ENCODE measurements around the gene ZNF319. TPM values are rescaled to one million over a fixed set of nuclear protein-coding genes. Genes with fewer than 3 reads are reported as not detected.

The ZNF319 gene
- total and polyA plus RNA-seq, 10 of the 15 experiments (the other 5 are each of a cell fraction or from before 2014, with no cell fraction given) = 0.29 to 7.4 (median 1.7) TPM

GRCh38 chr16:58039829-58040495 lies 39.5 kb upstream of the ZNF319 start:
- RAD21 ChIA-PET (ENCODE audit: unreplicated experiment) = no interaction called here

More at GRCh38 chr16:58039829-58040495, 39.5 kb upstream of the ZNF319 start:
- in situ Hi-C loops (cut with MboI) (no loop called here), intact Hi-C loops (cut with micrococcal nuclease; ENCODE audit: unreplicated experiment) (no loop called here)
- TF ChIP-seq WRNIP1 (IDR thresholded peaks at IDR 0.05; ENCODE audit: borderline replicate concordance, low read depth, low read length) (no peak), ZBTB4 (CRISPR knock-in tag; IDR thresholded peaks at IDR 0.05) (no peak), ESRRA (IDR thresholded peaks at IDR 0.05; ENCODE audit: low read length) (no peak), CREM (IDR thresholded peaks at IDR 0.05; ENCODE audit: low read depth) (no peak)
- 78% methylated on average over 26 of the region's 26 CpGs for WGBS (ENCODE audit: insufficient coverage, insufficient replicate concordance, low lambda C conversion rate, missing lambda C conversion rate)
- no peak overlapping the region for H2AFZ ChIP-seq (ENCODE audit: control insufficient read depth, low read depth, low read length)
- ChIA-PET CTCF (no interaction called here), POLR2A (no interaction called here), SMC1A (ENCODE audit: uncharacterized antibody, unreplicated experiment) (no interaction called here)
- no peak for DNase-seq (ENCODE audit: low read depth, low spot score)
- no peak overlapping the region for H3K27ac ChIP-seq (ENCODE audit: control insufficient read depth, insufficient read depth)
- H3K9me3 ChIP-seq (replicated peaks; ENCODE audit: control insufficient read depth, insufficient read depth, low read length) = no peaks in the 10 kb centered on the region
- FAIRE-seq = no peak
- BruUV-seq (replicated peaks) = no TSS peak
- no peaks in the 10 kb centered on the region for H3K79me2 ChIP-seq (ENCODE audit: control insufficient read depth, insufficient read depth, low read length)
- H3K27me3 ChIP-seq (replicated peaks in 1 of 2; ENCODE audit: control insufficient read depth in 2 of 2, insufficient read depth in 2 of 2, low read length in 1 of 2) = no peaks in the 10 kb centered on the region; a peak in 1 of 4 replicates
- H3K36me3 ChIP-seq (ENCODE audit: control insufficient read depth in 2 of 2, insufficient read depth in 2 of 2, low read length in 1 of 2) = no peaks in the 10 kb centered on the region
- no peak for ATAC-seq
- no peak overlapping the region for H3K9ac ChIP-seq (ENCODE audit: control insufficient read depth, insufficient read depth, low read length)
- no peak overlapping the region for H3K4me2 ChIP-seq (ENCODE audit: control insufficient read depth, insufficient read depth)
- H3K4me3 ChIP-seq = no peak overlapping the region
- H3K4me1 ChIP-seq (ENCODE audit: control insufficient read depth, insufficient read depth, low read length) = no peaks in the 10 kb centered on the region
- no peaks in the 10 kb centered on the region for H4K20me1 ChIP-seq (ENCODE audit: control insufficient read depth, insufficient read depth)

Data from GM12878 (cell line).